H9 (cell line): ENCODE results near the gene IGSF3. TPM values are rescaled to one million over a fixed set of nuclear protein-coding genes. Genes with fewer than 3 reads are reported as not detected.

Source experiments
- DNase-seq: peaks from one replicate; pipeline ENCODE4 v3.0.0-alpha.2; 2017
- H2AFZ ChIP-seq: one replicate; pipeline ENCODE4 v1.6.1; 2013; ENCODE audit warnings: mild to moderate bottlenecking, low read length, control low read depth, moderate library complexity
- H2AK5ac ChIP-seq: 2 replicates; pipeline ENCODE4 v1.6.1; 2013; ENCODE audit warnings: low read length, control low read depth, mixed read lengths; ENCODE audit not compliant: insufficient read length
- H2BK120ac ChIP-seq: one replicate; pipeline ENCODE4 v1.6.1; 2013; ENCODE audit warnings: low read depth, mild to moderate bottlenecking, low read length, control low read depth, inconsistent platforms; ENCODE audit not compliant: poor library complexity, severe bottlenecking
- H2BK12ac ChIP-seq: 2 replicates; pipeline ENCODE4 v1.6.1; 2013; ENCODE audit warnings: low read length, control low read depth, mixed read lengths, low read depth; ENCODE audit not compliant: insufficient read length
- H2BK15ac ChIP-seq: 2 replicates; pipeline ENCODE4 v1.6.1; 2013; ENCODE audit warnings: low read depth, low read length, control low read depth
- H2BK20ac ChIP-seq: one replicate; pipeline ENCODE4 v1.6.1; 2013; ENCODE audit warnings: low read depth, mild to moderate bottlenecking, low read length, control low read depth, inconsistent platforms; ENCODE audit not compliant: poor library complexity, severe bottlenecking
- H2BK5ac ChIP-seq: 2 replicates; pipeline ENCODE4 v1.6.1; 2013; ENCODE audit warnings: low read length, control low read depth, mixed read lengths; ENCODE audit not compliant: insufficient read length
- H3K14ac ChIP-seq: 2 replicates; pipeline ENCODE4 v1.6.1; 2013; ENCODE audit warnings: low read length, control low read depth; ENCODE audit not compliant: insufficient read depth
- H3K18ac ChIP-seq: 2 replicates; pipeline ENCODE4 v1.6.1; 2013; ENCODE audit warnings: low read depth, mild to moderate bottlenecking, mixed read lengths, low read length, control low read depth; ENCODE audit not compliant: insufficient read length
- H3K23ac ChIP-seq: 2 replicates; pipeline ENCODE4 v1.6.1; 2013; ENCODE audit warnings: low read length, control low read depth, mixed read lengths, low read depth; ENCODE audit not compliant: insufficient read length
- H3K23me2 ChIP-seq: 2 replicates; pipeline ENCODE4 v1.6.1; 2013; ENCODE audit warnings: low read depth, mild to moderate bottlenecking, mixed read lengths, low read length, control low read depth; ENCODE audit not compliant: insufficient read length, poor library complexity, severe bottlenecking
- H3K27ac ChIP-seq: 2 replicates; pipeline ENCODE4 v1.5.1; 2013; ENCODE audit warnings: low read length, control low read depth, mixed read lengths, low read depth; ENCODE audit not compliant: insufficient read length
- H3K27me3 ChIP-seq: 2 replicates; pipeline ENCODE4 v1.6.1; 2013; ENCODE audit warnings: low read length, control low read depth, inconsistent platforms; ENCODE audit not compliant: insufficient read depth
- H3K4ac ChIP-seq: 2 replicates; pipeline ENCODE4 v1.6.1; 2013; ENCODE audit warnings: low read depth, mild to moderate bottlenecking, control low read depth, inconsistent platforms, low read length, moderate library complexity
- H3K4me1 ChIP-seq: 2 replicates; pipeline ENCODE4 v1.6.1; 2013; ENCODE audit warnings: low read length, control low read depth, inconsistent platforms; ENCODE audit not compliant: insufficient read depth
- H3K4me2 ChIP-seq: 2 replicates; pipeline ENCODE4 v1.6.1; 2013; ENCODE audit warnings: low read length, control low read depth, mixed read lengths; ENCODE audit not compliant: insufficient read length, insufficient read depth
- H3K56ac ChIP-seq: 2 replicates; pipeline ENCODE4 v1.6.1; 2013; ENCODE audit warnings: low read depth, mild to moderate bottlenecking, mixed read lengths, low read length, control low read depth; ENCODE audit not compliant: insufficient read length
- H3K79me1 ChIP-seq: 2 replicates; pipeline ENCODE4 v1.6.1; 2013; ENCODE audit warnings: low read depth, mild to moderate bottlenecking, moderate library complexity, low read length, control low read depth, inconsistent platforms; ENCODE audit not compliant: insufficient read depth, poor library complexity, severe bottlenecking
- H3K79me2 ChIP-seq: 2 replicates; pipeline ENCODE4 v1.6.1; 2013; ENCODE audit warnings: low read length, control low read depth, inconsistent platforms; ENCODE audit not compliant: insufficient read depth
- H3K9ac ChIP-seq: 2 replicates; pipeline ENCODE4 v1.6.1; 2013; ENCODE audit warnings: low read length, control low read depth, mixed read lengths; ENCODE audit not compliant: insufficient read length; ENCODE audit errors: extremely low read depth
- H3K9me3 ChIP-seq: one replicate; pipeline ENCODE4 v1.6.1; 2013; ENCODE audit warnings: low read depth, low read length, inconsistent platforms; ENCODE audit not compliant: control insufficient read depth
- H3T11ph ChIP-seq: one replicate; pipeline ENCODE4 v1.6.1; 2013; ENCODE audit warnings: mild to moderate bottlenecking, low read length, control low read depth, inconsistent platforms
- H4K20me1 ChIP-seq: one replicate; pipeline ENCODE4 v1.6.1; 2013; ENCODE audit not compliant: control insufficient read depth, insufficient read length, insufficient read depth
- H4K5ac ChIP-seq: 2 replicates; pipeline ENCODE4 v1.6.1; 2013; ENCODE audit warnings: low read depth, mild to moderate bottlenecking, mixed read lengths, low read length, control low read depth; ENCODE audit not compliant: insufficient read length
- H4K8ac ChIP-seq: replicated peaks from 2 replicates; pipeline ENCODE4 v1.6.1; 2013; ENCODE audit warnings: low read length, control low read depth, mixed read lengths, low read depth; ENCODE audit not compliant: insufficient read length
- H4K91ac ChIP-seq: 2 replicates; pipeline ENCODE4 v1.6.1; 2013; ENCODE audit warnings: low read depth, mild to moderate bottlenecking, moderate library complexity, mixed read lengths, low read length, control low read depth; ENCODE audit not compliant: insufficient read length
- H3K27ac Mint-ChIP-seq, 3 experiments: 2 replicates in 2 of 3; 3 replicates in 1 of 3; pipeline ENCODE4 v1.8.0; 2020 to 2021; ENCODE audit warnings: mixed read lengths in 3 of 3, mild to moderate bottlenecking in 1 of 3, moderate library complexity in 1 of 3
- H3K27me3 Mint-ChIP-seq: 2 replicates; pipeline ENCODE4 v1.8.0; 2021; ENCODE audit warnings: low read depth, mild to moderate bottlenecking, moderate library complexity, mixed read lengths
- H3K36me3 Mint-ChIP-seq, 3 experiments: 2 replicates in 2 of 3; 3 replicates in 1 of 3; pipeline ENCODE4 v1.8.0; 2020 to 2021; ENCODE audit warnings: low read depth in 3 of 3, mixed read lengths in 3 of 3; ENCODE audit not compliant: insufficient read depth in 1 of 3
- H3K4me1 Mint-ChIP-seq, 2 experiments: 2 replicates each; pipeline ENCODE4 v1.8.0; 2020; ENCODE audit warnings: mixed read lengths in 2 of 2
- H3K4me3 Mint-ChIP-seq, 2 experiments: 2 replicates in 1 of 2; 3 replicates in 1 of 2; pipeline ENCODE4 v1.8.0; 2020 to 2021; ENCODE audit warnings: mild to moderate bottlenecking in 2 of 2, mixed read lengths in 2 of 2, moderate library complexity in 1 of 2
- H3K9me3 Mint-ChIP-seq, 2 experiments: 2 replicates in 1 of 2; 3 replicates in 1 of 2; pipeline ENCODE4 v1.8.0; 2020; ENCODE audit warnings: mild to moderate bottlenecking in 2 of 2, mixed read lengths in 2 of 2, moderate library complexity in 1 of 2
- total RNA-seq: library from RNA; stranded (reverse); gene quantifications from 2 replicates; pipeline ENCODE4 v1.2.1, GENCODE V29; 2021
- TF ChIP-seq, protein P1 (sequence below): fragments of 200-600 bp; sonication (generic); conservative IDR thresholded peaks from 3 replicates; pipeline ENCODE4 v1.8.0; 2021; ENCODE audit warnings: antibody characterized with exemption, mild to moderate bottlenecking

The IGSF3 gene
- total RNA-seq, 1 experiment from 2014 or later: 19.1 TPM

DNA sequence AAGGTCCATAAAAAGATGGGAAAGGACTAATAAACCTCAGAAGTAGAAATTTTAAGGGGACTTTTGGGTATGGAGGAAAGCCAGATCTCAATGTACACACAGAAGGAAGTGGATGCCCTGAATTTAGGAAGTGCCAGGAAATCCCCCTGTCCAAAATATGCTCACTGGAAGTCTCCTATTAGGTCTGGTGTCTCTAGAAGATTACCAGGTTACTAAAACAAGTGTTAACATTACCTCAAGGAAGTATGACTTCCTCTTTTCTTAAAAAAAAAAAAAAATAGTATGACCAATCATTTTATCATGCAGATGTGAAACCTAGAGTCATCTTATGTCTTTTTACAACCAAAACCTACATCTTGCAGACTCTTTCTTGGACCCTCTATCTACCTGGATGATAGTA is 127.4 kb downstream of the IGSF3 start:
- H4K20me1 ChIP-seq: no peaks in the 10 kb centered on the region
- H2BK5ac ChIP-seq: no peak overlapping the region
- H3K23ac ChIP-seq: no peak overlapping the region
- H2BK20ac ChIP-seq: no peak overlapping the region
- Mint-ChIP-seq H3K4me3 (no peak overlapping the region), H3K4me1 (no peaks in the 10 kb centered on the region), H3K36me3 (peaks cover 6 to 17% (median 12%) of the 10 kb centered on the region in 3 experiments), H3K27me3 (no peaks in the 10 kb centered on the region), H3K27ac (no peak overlapping the region), H3K9me3 (no peaks in the 10 kb centered on the region; a peak in 1 of 5 replicates)
- TF ChIP-seq, protein P1, sequence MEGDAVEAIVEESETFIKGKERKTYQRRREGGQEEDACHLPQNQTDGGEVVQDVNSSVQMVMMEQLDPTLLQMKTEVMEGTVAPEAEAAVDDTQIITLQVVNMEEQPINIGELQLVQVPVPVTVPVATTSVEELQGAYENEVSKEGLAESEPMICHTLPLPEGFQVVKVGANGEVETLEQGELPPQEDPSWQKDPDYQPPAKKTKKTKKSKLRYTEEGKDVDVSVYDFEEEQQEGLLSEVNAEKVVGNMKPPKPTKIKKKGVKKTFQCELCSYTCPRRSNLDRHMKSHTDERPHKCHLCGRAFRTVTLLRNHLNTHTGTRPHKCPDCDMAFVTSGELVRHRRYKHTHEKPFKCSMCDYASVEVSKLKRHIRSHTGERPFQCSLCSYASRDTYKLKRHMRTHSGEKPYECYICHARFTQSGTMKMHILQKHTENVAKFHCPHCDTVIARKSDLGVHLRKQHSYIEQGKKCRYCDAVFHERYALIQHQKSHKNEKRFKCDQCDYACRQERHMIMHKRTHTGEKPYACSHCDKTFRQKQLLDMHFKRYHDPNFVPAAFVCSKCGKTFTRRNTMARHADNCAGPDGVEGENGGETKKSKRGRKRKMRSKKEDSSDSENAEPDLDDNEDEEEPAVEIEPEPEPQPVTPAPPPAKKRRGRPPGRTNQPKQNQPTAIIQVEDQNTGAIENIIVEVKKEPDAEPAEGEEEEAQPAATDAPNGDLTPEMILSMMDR: no peak
- no peak overlapping the region for H4K5ac ChIP-seq
- H4K8ac ChIP-seq: no peak overlapping the region
- no peaks in the 10 kb centered on the region for H3K9me3 ChIP-seq
- no peaks in the 10 kb centered on the region for H3K4me1 ChIP-seq
- H3K18ac ChIP-seq: no peak overlapping the region
- no peak overlapping the region for H2BK12ac ChIP-seq
- no peaks in the 10 kb centered on the region for H3K23me2 ChIP-seq
- H4K91ac ChIP-seq: no peak overlapping the region
- no peaks in the 10 kb centered on the region for H3K79me2 ChIP-seq
- H3K14ac ChIP-seq: no peak overlapping the region
- H3K4me2 ChIP-seq: no peak overlapping the region
- no peaks in the 10 kb centered on the region for H3K27me3 ChIP-seq
- H2BK15ac ChIP-seq: no peak overlapping the region
- no peaks in the 10 kb centered on the region for H3K79me1 ChIP-seq
- no peak overlapping the region for H3K9ac ChIP-seq
- H2AFZ ChIP-seq: no peak overlapping the region
- H3K27ac ChIP-seq: no peak overlapping the region
- H3T11ph ChIP-seq: no peak overlapping the region
- H2AK5ac ChIP-seq: no peak overlapping the region
- no peak for DNase-seq
- no peak overlapping the region for H3K4ac ChIP-seq
- H2BK120ac ChIP-seq: no peak overlapping the region
- no peak overlapping the region for H3K56ac ChIP-seq
